ENCODE measurements around the gene MON1A. TPM values are rescaled to one million over a fixed set of nuclear protein-coding genes. Genes with fewer than 3 reads are reported as not detected.
A peak's percentile ranks its signal among the peaks of the same experiment; 100 is the strongest.
"Not testable (repeated sequence)": the region's sequence is repeated elsewhere in the genome, so short reads cannot be mapped to it uniquely, and the experiment has no call there.

Gene MON1A
- total RNA-seq, 1 donor from 2014 or later, result 13.8 TPM

GRCh38 chr3:49911611-49912010, 18.0 kb downstream of the MON1A start:
- no peak for TF ChIP-seq CTCF (IDR thresholded peaks at IDR 0.05)
- Mint-ChIP-seq H3K36me3 (ENCODE audit: unreplicated experiment) (peaks cover 15% of the 10 kb centered on the region), H3K9me3 (ENCODE audit: unreplicated experiment) (no peaks in the 10 kb centered on the region), H3K27ac (ENCODE audit: unreplicated experiment) (no peak overlapping the region), H3K4me1 (ENCODE audit: unreplicated experiment) (no peaks in the 10 kb centered on the region), H3K27me3 (ENCODE audit: unreplicated experiment) (no peaks in the 10 kb centered on the region), H3K4me3 (ENCODE audit: unreplicated experiment) (no peak overlapping the region)
- no peak for DNase-seq (ENCODE audit: extremely low spot score, unreplicated experiment)

- Mint-ChIP-seq H3K4me1 (ENCODE audit: unreplicated experiment) (peaks cover 2% of the 10 kb centered on the region), H3K4me3 (ENCODE audit: unreplicated experiment) (no peak overlapping the region), H3K27ac (ENCODE audit: unreplicated experiment) (no peak overlapping the region), H3K36me3 (ENCODE audit: unreplicated experiment) (peaks cover 15% of the 10 kb centered on the region), H3K27me3 (ENCODE audit: unreplicated experiment) (no peaks in the 10 kb centered on the region), H3K9me3 (ENCODE audit: unreplicated experiment) (no peaks in the 10 kb centered on the region)
- no peak for TF ChIP-seq CTCF (IDR thresholded peaks at IDR 0.05)
- DNase-seq (ENCODE audit: extremely low spot score, unreplicated experiment), result no peak
Measured at GRCh38 chr3:49911124-49911420, 18.5 kb downstream of the MON1A start.

- no peak overlapping the region for H3K27ac Mint-ChIP-seq (ENCODE audit: unreplicated experiment)
- H3K9me3 Mint-ChIP-seq (ENCODE audit: unreplicated experiment), result no peaks in the 10 kb centered on the region
- H3K27me3 Mint-ChIP-seq (ENCODE audit: unreplicated experiment), result no peaks in the 10 kb centered on the region
- H3K4me3 Mint-ChIP-seq (ENCODE audit: unreplicated experiment), result no peak overlapping the region
- peaks cover 7% of the 10 kb centered on the region for H3K4me1 Mint-ChIP-seq (ENCODE audit: unreplicated experiment)
- no peak for DNase-seq (ENCODE audit: extremely low spot score, unreplicated experiment)
- H3K36me3 Mint-ChIP-seq (ENCODE audit: unreplicated experiment), result peaks cover 15% of the 10 kb centered on the region
- TF ChIP-seq CTCF (IDR thresholded peaks at IDR 0.05), result no peak
Measured at GRCh38 chr3:49910409-49911123, 19.0 kb downstream of the MON1A start.

GRCh38 chr3:49908373-49909199, 21.0 kb downstream of the MON1A start:
- TF ChIP-seq CTCF (IDR thresholded peaks at IDR 0.05), result no peak
- H3K9me3 Mint-ChIP-seq (ENCODE audit: unreplicated experiment), result no peaks in the 10 kb centered on the region
- H3K4me3 Mint-ChIP-seq (ENCODE audit: unreplicated experiment), result no peak overlapping the region
- peaks cover 15% of the 10 kb centered on the region for H3K36me3 Mint-ChIP-seq (ENCODE audit: unreplicated experiment)
- no peak overlapping the region for H3K27ac Mint-ChIP-seq (ENCODE audit: unreplicated experiment)
- H3K4me1 Mint-ChIP-seq (ENCODE audit: unreplicated experiment), result peaks cover 7% of the 10 kb centered on the region
- no peaks in the 10 kb centered on the region for H3K27me3 Mint-ChIP-seq (ENCODE audit: unreplicated experiment)
- DNase-seq (ENCODE audit: extremely low spot score, unreplicated experiment), result no peak

- Mint-ChIP-seq H3K4me3 (ENCODE audit: unreplicated experiment) (peak overlapping the region; percentile 54), H3K4me1 (ENCODE audit: unreplicated experiment) (peaks cover 10% of the 10 kb centered on the region)
Measured at GRCh38 chr3:49906073-49906743, 23.4 kb downstream of the MON1A start.

GRCh38 chr3:49904448-49904847, 25.2 kb downstream of the MON1A start:
- not testable (repeated sequence) for H3K36me3 Mint-ChIP-seq (ENCODE audit: unreplicated experiment); H3K27ac Mint-ChIP-seq (ENCODE audit: unreplicated experiment); H3K27me3 Mint-ChIP-seq (ENCODE audit: unreplicated experiment); H3K9me3 Mint-ChIP-seq (ENCODE audit: unreplicated experiment); H3K4me3 Mint-ChIP-seq (ENCODE audit: unreplicated experiment); DNase-seq (ENCODE audit: extremely low spot score, unreplicated experiment)
- H3K4me1 Mint-ChIP-seq (ENCODE audit: unreplicated experiment), result peaks cover 14% of the 10 kb centered on the region

More at GRCh38 chr3:49906073-49906743, 23.4 kb downstream of the MON1A start:
- Mint-ChIP-seq H3K9me3 (ENCODE audit: unreplicated experiment) (no peaks in the 10 kb centered on the region), H3K27ac (ENCODE audit: unreplicated experiment) (peak overlapping the region; percentile 18), H3K36me3 (ENCODE audit: unreplicated experiment) (peaks cover 6% of the 10 kb centered on the region), H3K27me3 (ENCODE audit: unreplicated experiment) (no peaks in the 10 kb centered on the region)
- no peak for DNase-seq (ENCODE audit: extremely low spot score, unreplicated experiment)
- TF ChIP-seq CTCF (IDR thresholded peaks at IDR 0.05), result peak; percentile 79
